HG03060 (cell line): ENCODE data around the gene SPRED1.
"Not testable (repeated sequence)": the region's sequence is repeated elsewhere in the genome, so short reads cannot be mapped to it uniquely, and the experiment has no call there.

Source experiments
- ATAC-seq: cut with Tn5 transposase; IDR thresholded peaks from one replicate; pipeline ENCODE4 v1.9.1; 2021; ENCODE audit warnings: low read depth, moderate number of reproducible peaks; ENCODE audit not compliant: unreplicated experiment

SPRED1 gene

DNA sequence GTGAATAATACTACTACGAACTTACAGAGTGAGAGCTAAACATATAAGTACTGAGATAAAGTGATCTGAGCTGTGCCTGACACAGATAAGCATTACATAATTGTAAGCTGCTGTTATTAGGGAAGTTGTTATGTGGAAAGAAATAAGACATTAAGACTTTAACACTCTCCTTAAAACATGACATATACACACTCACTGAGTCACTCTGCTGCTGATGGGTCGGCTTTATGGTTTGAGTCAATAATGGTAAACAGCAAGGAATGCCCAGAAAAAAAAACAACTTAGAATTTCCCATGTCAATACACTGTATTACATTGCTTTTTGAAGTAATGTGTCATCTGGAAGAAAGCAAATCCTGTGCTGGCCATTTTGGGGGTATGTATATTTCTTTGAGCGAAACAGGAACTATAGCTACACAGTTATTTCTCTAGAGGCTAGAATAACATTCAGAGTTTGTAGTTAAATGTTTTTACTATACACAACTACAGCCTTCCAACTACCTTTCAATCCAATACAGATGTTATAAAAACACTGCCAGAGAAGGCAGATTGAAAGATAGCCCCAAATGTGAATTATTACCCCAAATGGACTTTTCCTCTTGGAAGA, 22.8 kb upstream of the SPRED1 start:
- no peak for ATAC-seq

DNA sequence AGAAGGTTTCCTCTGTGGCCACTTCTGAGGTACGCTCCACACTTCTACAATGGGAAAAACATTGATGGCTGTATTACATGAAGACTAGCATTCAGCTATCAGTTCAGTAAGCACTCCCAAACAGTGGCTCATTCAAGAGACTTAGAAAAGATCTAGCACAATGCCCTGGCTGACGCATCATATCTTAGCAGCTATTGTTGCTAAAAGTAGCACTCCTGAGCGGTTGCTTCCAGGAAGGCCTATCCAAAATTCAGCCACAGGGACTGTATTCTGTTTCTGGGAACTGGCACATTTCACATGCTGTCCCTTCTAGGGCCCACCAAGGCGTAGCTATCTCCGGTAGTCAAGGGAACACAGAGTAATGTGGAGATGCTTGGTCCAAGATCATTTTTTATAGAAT, 21.2 kb upstream of the SPRED1 start:
- no peak for ATAC-seq

DNA sequence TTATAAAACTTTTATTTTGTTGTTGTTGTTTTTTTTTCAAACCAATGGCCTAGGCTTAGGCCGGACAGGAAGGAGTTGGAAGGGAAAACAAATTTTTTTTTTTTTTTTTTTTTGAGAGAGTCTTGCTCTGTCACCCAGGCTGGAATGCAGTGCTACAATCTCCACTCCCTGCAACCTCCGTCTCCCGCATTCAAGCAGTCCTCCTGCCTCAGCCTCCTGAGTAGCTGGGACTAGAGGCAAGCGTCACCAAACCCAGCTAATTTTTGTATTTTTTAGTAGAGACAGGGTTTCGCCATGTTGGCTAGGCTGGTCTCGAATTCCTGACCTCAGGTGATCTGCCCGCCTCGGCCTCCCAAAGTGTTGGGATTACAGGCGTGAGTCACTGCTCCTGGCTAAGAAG, 15.6 kb upstream of the SPRED1 start:
- ATAC-seq, result not testable (repeated sequence)

DNA sequence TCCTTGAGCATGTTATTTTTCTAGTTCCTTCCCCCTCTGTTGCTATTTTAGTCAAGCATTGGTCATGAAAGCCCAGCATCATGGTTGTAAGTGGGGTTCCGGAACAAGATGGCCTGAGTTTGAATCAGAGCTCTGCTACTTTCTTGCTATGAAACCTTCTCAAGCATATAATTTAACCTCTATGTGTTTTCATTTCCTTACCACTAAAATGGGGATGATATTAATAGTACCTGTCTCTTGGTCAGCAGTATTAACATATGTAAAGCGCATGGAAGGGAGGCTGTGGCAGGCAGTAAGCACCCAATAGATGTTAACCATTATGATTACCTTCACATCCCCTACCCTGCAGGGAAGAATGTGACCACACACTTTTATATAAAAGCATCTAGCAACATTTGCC, 14.3 kb upstream of the SPRED1 start:
- ATAC-seq, result no peak

DNA sequence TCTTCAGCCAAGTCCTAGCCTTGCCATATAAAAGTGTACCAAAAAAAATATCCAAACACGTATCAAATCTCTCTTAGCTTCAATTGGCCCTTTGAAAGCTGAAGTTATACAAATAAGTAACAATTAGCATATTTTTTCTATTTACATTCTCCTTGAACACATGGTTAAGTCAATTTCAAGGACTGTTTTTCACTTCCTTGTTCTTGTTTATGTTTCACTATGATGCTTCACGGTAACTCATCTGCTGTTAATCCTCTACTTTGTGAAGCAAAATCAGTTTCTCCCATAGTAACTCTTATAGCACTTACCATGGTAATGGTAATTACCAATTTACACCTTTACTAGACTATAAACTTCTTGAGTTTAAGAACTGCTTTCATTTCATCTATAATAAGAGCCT, 10.6 kb upstream of the SPRED1 start:
- ATAC-seq, result peak; percentile 74

DNA sequence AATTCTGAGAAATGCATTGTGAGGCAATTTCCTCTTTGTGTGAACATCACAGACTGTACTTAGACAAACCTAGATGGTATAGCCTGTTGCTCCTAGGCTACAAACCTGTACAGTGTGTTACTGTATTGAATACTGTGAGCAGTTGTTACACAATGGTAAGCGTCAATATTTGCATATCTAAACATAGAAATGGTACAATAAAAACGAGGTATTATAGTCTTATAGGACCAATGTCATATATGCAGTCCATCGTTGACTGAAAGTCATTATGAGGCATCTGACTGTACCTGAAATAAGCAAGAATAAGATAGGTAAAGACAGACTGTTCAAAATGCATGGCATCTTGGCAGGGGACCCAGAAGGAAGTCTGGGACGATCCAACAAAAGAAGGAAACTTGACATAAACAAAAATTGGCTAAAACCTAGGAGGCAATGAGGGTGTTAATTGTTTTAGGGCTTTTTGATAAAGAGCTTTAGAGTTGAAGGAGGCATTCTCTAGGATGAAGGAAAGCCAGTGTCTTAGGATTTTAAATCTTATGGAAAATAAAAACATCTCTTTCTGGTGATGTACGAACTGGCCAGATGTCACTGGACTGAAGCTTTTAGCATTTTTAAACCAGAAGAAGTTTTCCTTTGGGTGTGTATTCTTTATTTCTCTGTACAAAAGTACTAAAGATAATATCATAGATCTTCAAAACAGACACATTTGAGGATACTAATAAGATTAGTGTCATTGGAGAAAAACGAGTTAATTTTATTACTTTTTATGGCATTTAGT, 9.2 kb upstream of the SPRED1 start:
- no peak for ATAC-seq

DNA sequence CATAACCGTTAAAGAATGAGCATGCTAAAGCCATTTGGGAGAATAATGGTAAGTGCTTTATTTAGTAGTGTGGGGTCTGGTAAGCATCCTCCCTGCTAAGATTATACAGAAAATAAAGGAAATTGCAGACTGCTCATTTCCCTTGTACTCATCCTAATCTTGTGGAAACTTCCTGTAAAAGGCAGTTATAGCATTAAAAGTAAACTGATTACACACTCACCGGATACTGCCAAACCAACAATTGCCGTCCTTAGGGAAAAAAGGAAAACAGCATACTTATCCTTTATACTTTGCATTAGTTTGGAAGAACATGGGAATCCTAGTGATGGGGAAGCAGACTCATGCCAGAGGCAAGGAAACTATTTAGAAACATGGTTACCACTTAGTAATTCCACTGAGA, 5.3 kb upstream of the SPRED1 start:
- no peak for ATAC-seq

DNA sequence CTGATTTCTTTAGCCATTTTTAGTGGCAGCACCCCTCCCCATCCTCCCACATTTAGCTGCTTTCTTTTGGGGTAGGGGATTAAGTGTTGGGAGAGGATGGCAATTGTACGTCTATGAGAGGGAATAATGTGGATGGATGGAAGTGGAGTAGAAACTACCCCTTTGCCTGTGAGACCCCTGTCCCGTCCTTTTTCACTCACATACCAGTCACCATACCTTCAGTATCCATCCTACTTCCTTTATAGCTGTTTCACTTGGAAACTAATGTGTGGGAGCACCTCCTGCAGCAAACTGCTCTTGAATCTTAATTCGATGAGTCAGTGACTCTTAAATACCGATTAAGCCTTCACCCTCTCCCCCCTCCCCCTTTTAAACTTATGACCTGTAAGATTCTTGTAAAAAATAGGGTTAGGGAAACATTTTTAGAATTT, 730 bp downstream of the SPRED1 start:
- ATAC-seq, result no peak

DNA sequence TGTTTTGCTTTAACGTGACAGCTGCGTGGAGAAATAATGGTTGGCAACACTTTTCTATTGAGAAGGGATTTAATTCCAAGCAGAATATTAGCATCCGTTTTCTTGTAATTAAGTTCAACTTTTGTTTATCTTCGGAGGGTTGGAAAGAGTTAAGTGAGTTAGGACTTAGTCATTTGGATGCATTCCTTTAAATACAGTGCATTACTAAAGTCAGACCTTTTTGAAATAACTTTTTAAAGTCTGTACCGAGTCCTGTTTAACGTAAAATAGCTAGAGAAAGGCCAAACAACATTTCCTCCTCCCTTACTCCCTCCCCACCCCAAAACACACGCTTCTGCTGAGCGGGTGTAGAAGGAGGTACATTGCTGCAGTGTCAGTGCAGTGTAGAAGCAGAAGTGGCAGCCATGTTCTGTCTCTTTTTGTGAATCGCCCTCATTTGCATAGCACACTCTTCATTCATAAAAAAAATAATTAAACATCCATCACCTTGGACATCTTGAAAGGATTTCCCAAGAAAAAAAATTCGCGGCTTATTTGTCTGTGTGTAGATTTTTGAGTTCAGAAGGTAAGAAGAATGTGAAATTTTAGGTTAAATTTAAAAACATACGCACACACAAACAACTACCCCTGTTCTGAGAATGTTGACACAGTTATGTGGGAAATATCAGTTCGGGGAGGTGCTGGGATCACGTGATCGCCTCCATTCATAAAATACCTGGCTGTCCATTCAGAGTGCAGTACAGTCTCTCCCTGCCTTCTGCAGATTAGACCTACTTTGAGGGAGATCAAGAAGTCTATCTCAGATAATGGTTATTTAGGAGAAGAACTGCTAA, 1.6 kb downstream of the SPRED1 start:
- peak; percentile 39 for ATAC-seq

DNA sequence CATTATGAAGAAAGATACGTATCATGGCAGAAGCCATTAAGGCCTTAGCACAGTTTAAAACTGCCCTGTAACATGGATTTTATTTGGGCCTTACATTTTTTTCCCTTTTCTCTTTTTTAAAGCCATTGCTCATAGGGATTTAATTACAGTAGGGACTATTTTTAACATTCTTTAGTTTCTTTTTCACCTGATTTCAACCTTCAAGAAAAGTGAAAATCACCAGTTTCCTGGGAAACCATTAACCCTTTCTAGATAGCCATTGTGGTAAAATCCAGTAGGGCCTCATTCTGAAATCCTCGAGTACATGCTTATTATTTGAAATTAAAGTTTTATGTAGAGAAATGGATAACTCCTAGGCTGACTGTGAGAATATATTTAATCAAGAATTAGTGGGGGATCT, 3.1 kb downstream of the SPRED1 start:
- no peak for ATAC-seq

DNA sequence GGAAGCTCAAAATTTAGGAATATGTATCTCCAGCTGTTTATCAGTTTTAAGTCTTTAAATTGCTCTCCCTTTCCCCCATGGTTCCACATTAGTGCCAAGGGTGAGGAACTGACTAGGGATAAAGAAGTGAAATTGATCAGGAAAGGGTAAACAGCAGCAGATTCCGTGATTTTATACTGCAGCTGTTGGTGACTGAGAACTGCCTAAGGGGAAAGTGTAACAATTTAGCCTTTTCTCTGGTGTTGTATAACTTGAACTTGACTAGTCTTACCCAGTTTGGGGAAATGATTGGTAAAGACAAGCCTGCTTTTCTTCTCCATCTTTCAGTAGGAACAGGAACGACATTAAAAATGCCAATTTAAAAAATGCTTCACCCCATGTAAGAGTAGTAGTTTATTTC, 5.0 kb downstream of the SPRED1 start:
- ATAC-seq, result no peak

DNA sequence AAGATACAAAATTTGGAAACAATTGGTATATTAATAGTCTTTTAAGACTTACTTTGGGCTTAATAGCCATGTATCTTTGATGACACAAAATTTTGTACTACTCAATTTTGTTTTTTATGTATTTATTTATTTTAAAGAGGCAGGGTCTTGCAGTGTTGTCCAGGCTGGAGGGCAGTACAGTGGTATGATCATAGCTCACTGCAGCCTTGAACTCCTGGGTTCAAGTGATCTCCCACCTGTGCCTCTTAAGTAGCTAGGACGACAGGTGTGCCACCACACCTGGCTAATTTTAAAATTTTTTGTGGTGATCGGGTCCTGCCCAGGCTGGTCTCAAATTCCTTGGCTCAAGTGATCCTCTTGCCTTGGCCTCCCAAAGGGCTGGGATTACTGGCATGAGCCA, 6.5 kb downstream of the SPRED1 start:
- no peak for ATAC-seq

DNA sequence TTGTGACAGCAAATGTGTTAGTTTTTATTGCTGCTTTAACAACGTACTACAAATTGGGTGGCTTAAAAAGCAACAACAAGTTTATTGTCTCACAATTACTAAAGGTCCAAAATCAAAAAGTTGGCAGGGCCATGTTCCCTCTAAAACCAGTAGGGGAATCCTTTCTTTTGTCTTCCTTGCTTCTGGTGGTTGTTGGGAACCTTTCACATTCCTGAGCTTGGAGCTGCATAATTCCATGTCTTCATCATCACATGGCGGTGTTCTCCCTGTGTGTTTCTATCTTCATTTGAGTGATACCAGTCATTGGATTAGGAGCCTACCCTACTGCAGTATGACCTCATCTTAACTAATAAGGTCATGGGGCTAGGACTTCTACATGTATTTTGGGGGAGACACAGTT, 7.4 kb downstream of the SPRED1 start:
- no peak for ATAC-seq

DNA sequence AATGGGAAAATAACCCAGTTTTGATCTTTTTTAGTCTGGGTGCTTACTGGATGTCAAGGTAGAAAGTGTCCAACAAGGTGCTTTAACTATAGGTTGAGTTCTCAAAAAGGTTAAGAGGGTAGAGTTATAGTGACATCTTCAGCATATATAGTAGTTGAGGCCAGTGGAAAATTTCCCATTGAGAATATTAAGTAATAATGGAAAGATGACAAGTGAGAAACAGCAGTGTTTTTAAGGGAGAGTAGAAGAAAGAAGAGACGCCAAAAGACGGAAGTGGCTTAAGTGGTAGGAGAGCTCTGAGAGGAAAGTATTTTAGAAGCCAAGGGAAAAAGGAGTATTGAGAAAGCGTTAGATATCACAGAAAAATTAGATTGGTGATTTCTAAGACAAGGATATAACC, 10.6 kb downstream of the SPRED1 start:
- no peak for ATAC-seq

DNA sequence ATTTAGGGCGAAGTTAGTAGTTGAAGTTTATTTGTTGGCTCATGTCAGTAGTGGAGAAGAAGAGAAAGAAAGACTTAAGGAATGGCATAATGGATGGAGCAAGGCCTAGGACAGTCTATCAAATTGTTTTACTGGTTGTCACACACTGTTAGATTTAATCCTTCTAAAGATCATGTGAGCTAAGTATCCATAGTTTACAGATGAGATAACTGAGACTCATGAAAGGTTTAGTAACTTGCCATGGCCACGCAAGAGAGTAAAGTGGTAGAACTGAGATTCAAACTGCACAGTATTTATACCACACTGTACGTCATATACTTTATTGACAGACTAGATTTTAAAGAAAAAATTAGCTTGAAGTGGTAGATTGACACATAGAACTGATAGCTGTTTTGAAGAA, 11.4 kb downstream of the SPRED1 start:
- no peak for ATAC-seq

DNA sequence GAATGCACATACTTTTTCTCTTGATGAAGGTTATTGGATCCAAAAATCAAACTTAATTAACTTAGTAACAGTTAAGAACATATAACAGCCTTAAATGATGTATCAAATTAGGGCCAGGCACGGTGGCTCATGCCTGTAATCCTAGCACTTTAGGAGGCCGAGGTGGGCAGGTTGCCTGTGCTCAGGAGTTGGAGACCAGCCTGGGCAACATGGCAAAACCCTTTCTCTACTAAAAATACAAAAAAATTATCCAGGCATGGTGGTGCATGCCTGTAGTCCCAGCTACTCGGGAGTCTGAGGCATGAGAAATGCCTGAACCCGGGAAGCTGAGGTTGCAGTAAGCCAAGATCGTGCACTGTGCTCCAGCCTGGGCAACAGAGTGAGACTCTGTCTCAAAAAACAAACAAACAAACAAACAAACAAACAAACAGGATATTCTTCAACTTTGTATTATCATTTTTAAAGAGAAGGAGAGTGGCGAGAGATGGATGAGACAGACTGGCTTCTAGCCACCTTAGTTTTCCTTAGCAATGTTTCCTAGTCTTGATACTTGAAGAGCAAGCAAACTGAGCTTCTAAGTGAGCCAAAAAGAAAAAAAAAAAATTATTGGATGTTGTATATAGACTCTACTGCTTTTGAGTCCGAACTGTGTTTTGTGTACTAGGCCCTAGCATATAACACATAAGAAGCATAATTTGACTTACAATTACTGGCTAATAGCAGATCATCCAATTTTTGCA, 13.8 kb downstream of the SPRED1 start:
- ATAC-seq, result no peak

DNA sequence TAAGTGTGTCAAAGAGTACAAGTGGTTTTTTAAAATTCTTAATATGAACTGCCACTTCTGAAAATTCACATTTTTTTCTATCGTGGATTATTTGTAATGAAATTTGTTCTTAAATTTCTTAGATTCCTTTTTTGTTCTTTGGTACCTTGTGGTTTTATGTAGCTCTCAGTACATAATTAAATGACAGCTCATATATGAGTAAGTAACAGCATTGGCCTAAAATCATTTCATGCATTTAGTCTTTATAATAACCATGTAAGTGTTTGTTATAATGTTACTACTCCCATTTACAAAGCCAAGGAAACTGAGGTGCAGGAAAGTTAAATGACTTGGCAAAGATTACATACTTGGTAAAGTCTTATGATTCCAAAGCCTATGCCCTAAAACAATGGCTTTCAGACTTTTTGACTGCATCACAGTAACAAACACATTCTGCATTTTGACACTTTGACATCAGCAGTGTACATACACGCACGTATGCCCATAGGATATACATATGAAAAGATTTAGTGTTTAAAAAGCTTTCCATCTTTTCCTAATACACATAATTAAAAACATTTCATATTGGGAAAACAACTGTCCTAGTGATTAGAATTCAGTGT, 14.9 kb downstream of the SPRED1 start:
- ATAC-seq, result no peak

DNA sequence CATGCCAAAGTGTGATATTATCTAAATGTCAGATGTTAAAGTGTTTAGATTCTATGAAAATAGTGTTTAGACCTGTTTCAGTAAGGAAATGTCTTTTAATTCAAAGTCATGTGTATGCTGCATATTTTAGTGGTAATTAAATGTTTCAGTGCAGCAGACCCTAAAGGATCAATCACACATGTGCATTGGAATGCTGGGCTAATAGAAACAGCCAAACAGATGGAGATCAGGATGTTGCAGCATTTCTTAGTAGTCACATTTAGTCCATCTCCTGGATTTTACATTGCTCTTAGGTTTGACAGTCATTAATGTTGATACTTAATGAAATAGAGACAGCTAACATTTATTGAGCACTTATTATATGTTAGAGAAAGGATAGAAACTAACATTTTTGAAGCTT, 18.5 kb downstream of the SPRED1 start:
- no peak for ATAC-seq

DNA sequence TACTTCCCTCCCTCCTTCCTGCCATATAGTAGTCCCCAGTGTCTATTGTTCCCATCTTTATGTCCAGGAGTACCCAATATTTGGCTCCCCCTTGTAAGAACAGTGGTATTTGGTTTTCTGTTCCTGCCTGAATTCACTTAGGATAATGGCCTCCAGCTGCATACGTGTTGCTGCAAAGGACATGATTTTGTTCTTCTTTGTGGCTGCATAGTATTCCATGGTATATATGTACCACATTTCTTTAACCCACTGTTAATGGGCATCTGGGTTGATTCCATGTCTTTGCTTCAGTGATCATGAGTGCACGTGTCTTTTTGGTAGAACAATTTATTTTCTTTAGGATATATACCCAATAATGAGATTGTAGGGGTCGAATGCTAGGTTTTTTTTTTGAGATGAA, 19.3 kb downstream of the SPRED1 start:
- no peak for ATAC-seq

DNA sequence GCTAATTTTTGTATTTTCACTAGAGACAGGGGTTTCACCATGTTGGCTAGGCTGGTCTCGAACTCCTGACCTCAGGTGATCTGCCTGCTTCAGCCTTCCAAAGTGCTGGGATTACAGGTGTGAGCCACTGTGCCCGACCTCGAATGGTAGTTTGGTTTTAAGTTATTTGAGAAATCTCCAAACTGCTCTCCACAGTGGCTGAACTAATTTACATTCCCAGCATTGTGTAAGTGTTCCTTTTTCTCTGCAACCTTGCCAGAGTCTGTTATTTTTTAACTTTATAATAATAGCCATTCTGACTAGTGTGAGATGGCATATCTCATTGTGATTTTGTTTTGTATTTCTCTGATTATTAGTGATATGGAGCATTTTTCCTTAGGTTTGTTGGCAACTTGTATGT, 19.8 kb downstream of the SPRED1 start:
- ATAC-seq, result not testable (repeated sequence)
